HG03521 (cell line): ENCODE data around the gene FLRT2.

ENCODE experiments used
- ATAC-seq: cut with Tn5 transposase; IDR thresholded peaks from one replicate; pipeline ENCODE4 v1.9.1; 2021; ENCODE audit warnings: mild to moderate bottlenecking, moderate library complexity; ENCODE audit not compliant: unreplicated experiment

FLRT2 gene

DNA sequence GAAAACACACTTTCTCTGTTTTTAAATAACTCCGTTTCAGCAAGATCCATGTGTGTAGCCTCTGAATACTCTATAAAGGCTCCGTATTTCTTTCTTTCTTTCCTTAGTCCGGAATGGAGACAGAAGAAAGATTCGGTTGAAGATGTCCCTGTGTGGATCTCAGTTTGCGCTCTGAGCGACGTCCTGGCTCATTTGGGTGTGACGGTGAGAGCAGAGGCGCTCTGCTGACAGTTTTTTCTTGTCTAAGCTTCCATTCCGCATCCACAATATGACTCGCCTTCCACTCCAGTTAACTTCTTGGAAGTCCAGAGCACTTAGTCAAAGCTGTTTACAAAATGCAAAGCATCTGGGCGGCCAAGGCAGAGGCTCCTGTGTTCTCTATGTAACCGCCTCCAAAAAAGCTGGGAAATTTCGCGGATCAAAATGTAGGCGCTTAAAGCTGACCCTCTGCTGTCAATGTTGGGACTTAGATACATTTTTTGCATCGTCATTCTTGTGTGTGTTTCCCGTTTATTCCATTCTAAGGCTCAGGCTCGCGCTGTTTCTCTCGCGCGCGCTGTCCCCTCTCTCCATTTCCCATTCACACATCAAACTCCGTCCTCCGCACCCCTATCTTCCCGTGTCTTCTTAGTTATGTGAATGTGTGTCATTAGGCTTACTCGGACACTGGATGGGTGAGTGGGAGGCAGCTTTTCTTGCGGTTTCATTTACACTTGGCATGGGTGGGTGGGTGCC, 880 bp upstream of the FLRT2 start:
- no peak for ATAC-seq

- ATAC-seq, result no peak
These were observed 682 bp downstream of the FLRT2 start for GRCh38 chr14:85530626-85531025.

GRCh38 chr14:85531141-85531586, 1.2 kb downstream of the FLRT2 start:
- no peak for ATAC-seq

DNA sequence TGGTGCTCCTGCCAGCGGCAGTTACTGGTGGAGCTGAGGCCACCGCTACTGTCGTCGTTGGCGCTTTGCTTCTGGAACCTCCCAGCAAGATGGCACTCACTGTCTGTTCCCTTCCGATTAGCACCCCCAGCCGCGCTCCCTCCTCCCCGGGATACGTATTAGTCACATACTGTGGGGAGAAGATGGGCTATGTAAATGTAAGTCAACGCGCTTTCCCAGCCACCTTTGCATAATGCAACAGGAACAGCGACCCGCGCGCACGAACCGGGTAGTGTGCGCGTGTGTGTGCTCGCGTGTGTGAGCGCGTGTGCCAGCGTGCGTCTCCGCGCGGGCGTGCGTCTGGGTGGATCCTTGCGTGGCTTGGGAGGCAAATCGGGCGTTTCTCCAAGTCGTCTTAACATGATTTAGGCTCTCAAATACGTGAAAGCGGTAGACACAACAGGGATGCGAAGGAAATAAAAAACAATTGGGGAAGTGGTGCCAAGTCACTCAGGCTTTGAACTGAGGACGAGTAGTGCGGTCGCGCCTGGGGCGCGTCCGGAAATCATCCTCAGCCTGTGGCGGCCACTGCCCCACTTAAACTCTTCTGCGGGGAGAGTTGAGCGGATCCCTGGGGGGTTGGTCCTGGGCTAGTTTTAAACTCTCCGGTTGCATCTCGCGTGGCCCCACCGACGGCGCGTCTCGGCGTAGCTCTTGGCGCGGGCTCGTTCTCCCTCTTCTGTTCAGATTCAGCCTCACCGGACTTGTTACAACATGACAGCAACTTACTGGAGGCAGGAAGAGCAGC, 1.8 kb downstream of the FLRT2 start:
- no peak for ATAC-seq

GRCh38 chr14:85532374-85533022, 2.6 kb downstream of the FLRT2 start:
- ATAC-seq, result no peak

DNA sequence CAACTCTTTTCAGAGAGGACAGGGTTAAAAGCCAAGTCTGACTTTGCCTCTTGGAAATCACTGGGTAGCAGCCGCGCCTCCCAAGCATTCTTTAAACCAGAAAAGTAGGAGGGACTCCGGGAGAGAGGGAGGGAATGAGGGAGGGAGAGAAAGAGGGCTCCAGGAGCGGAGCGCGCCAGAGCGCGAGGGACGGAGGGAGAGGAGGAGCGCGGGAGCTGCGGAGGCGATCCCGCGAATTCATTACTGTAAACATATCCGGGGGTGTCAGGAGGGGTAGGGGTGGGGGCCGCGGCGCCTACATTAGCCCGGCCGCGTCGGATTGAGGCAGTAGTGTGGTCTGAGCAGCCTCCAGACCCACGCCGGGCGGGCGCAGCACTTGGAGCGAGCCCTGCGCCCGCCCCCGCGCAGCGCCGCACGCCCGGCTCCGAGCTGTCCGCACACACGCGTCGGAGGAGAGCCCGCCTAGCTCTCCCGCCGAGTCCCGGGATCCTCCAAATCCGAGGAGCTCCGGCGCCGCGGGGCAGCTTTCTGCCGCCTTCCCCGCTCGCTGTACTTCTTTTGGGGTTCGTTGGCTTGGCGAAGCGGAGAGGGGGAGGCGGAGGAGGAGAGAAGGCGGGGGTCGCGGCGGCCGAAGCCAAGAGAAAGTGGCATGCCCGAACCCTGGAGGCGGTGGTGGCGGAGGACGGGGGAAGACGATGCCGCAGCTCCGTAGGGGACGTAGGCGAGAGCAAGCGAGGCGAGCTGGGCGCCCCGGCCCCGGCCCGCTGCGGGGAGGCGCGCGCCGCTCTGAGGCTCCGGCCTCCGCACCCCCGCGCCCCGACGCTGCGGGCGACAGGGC, 3.3 kb downstream of the FLRT2 start:
- no peak for ATAC-seq

DNA sequence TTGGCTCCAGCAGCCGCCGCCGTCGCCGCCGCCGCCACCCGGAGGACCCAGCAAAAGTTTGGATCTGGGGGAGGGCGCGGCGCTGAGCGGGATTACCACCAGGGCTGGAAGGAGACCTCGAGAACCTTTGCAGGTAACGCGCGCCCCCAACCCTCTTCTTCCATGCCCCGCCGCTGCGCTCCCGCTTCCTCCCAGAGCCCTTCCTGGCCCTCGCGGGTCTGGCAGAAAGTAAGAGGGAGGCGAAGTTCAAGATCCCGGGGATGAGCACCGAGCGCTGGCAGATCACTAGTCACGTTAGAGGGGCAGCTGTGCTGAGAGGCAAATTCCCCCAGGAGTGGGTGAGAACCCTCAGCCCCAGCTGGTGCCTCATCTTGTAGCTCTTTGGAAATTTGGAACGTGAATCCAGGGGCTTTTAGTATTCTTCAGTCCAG, 3.9 kb downstream of the FLRT2 start:
- ATAC-seq, result no peak

GRCh38 chr14:85534458-85535293, 4.7 kb downstream of the FLRT2 start:
- ATAC-seq, result no peak

DNA sequence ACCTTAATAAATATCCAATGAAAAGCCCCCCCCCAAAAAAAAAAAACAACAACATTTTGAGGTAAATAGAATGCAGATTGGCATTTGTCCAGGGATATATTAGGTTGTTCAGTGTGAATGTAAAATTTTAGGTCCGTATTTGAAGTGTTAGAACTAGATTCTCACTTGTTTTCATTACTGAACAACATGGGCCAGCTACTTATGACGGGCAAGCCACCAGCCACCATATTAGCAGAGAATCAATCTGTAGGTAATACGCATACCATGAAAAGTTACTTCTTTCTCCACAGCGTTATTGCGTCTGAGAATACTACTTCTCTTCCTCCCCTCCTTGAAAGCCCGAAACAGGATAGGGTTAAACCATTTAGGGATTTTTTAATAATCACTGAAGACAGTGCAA, 5.4 kb downstream of the FLRT2 start:
- ATAC-seq, result no peak

GRCh38 chr14:85535991-85536832, 6.3 kb downstream of the FLRT2 start:
- ATAC-seq, result no peak

GRCh38 chr14:85536833-85537190, 6.9 kb downstream of the FLRT2 start:
- ATAC-seq, result no peak

DNA sequence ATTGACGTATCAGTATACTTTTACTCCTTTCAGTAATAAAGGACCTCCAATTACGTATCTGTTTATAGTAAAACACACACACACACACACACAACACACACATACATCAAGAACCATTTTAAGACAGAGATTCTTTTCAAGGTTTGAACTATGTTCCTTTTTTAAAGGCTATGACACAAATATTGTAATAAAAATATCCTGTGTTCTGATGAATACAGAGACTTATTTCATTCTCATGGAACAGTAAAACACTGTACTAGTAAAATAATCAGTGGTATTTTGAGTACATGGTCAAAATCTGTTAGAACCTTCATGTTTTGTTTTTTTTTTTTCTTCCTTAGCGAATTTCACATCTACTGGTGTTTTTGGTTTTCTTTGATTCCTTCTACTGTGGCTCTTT, 7.6 kb downstream of the FLRT2 start:
- ATAC-seq, result no peak

- ATAC-seq, result no peak
These were observed 8.7 kb downstream of the FLRT2 start for GRCh38 chr14:85538636-85539035.

GRCh38 chr14:85539510-85539909, 9.6 kb downstream of the FLRT2 start:
- ATAC-seq, result no peak

GRCh38 chr14:85542623-85543022, 12.7 kb downstream of the FLRT2 start:
- ATAC-seq, result no peak

GRCh38 chr14:85545738-85546137, 15.8 kb downstream of the FLRT2 start:
- ATAC-seq, result no peak

DNA sequence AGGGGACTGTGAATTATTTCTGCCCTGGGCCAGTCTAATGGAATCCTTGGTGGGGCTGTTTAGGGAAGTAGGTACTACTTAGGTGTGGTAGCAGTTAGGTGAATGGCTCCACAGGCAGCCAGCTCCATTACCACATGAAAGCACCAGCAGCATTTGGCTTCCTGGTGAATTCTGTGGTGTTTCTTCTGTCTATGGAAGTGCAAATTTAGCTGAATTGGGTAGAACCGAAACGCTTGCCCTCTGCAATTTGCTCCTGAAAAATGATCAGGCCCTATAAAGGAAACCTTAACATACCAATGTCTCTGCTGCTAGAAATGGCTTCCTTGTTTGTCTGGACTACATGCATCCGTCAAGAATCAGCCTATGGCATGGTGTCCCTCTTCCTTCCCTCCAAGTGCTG, 16.4 kb downstream of the FLRT2 start:
- ATAC-seq, result no peak

DNA sequence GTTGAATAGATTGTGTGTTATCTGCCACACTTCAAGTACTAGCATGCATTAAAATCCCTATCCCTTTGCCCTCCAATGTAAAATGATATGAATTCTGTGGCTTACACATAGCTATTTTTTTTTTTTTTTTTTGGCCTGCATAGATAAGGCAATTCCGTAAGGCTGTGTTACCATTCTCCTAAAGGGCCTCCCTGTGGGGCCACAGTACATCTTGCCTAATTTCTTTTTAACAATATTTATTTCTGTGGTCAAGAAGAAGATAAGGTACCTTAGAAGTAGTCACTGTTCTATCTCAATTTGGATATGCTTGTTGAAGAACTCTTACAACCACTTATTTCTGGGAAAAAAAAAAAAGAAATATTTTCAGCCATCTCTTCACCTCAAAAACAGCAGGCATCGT, 19.8 kb downstream of the FLRT2 start:
- ATAC-seq, result no peak

- ATAC-seq, result no peak
These were observed 24.2 kb downstream of the FLRT2 start for GRCh38 chr14:85554106-85554505.
